H1 (cell line): ENCODE measurements around the gene PTPRR. TPM values are rescaled to one million over a fixed set of nuclear protein-coding genes. Genes with fewer than 3 reads are reported as not detected.

Source experiments
- CTCF ChIA-PET: fragments of 300-600 bp; sonication (Branson Sonifier 250); formaldehyde crosslinking; loops from one replicate; lab custom pipeline; 2021; ENCODE audit not compliant: partially characterized antibody; lab: Charles Lee
- POLR2A ChIA-PET: fragments of 300-600 bp; sonication (Branson Sonifier 250); formaldehyde crosslinking; loops from one replicate; lab custom pipeline; 2021; ENCODE audit warnings: inconsistent platforms; ENCODE audit not compliant: partially characterized antibody; lab: Charles Lee
- DNase-seq, 2 experiments: peaks; one replicate each; pipeline versions ENCODE4 v3.0.0 to v3.0.0-alpha.2; 2010 to 2022; ENCODE audit warnings: low spot score in 2 of 2, low read depth in 1 of 2, mixed read lengths in 1 of 2
- FAIRE-seq: peaks from 2 replicates; lab custom pipeline; 2011; peaks lifted over from hg19 to GRCh38; lab: Jason Lieb, UNC
- H2AFZ ChIP-seq: 2 replicates; pipeline ENCODE4 v1.8.1; 2012; ENCODE audit warnings: low read length, inconsistent platforms
- H2AK5ac ChIP-seq: 2 replicates; pipeline ENCODE4 v1.6.1; 2013; ENCODE audit warnings: low read depth, low read length
- H2BK120ac ChIP-seq: replicated peaks from 2 replicates; pipeline ENCODE3; 2013; ENCODE audit warnings: low read depth, low read length, inconsistent platforms
- H2BK12ac ChIP-seq: 2 replicates; pipeline ENCODE4 v1.6.1; 2013; ENCODE audit warnings: low read depth, low read length
- H2BK15ac ChIP-seq: 2 replicates; pipeline ENCODE4 v1.6.1; 2013; ENCODE audit warnings: low read length
- H2BK20ac ChIP-seq: 2 replicates; pipeline ENCODE4 v1.6.1; 2013; ENCODE audit warnings: low read length
- H2BK5ac ChIP-seq: 2 replicates; pipeline ENCODE4 v1.6.1; 2013; ENCODE audit warnings: low read depth, low read length
- H3K14ac ChIP-seq: 2 replicates; pipeline ENCODE4 v1.6.1; 2013; ENCODE audit warnings: inconsistent platforms; ENCODE audit not compliant: insufficient read length
- H3K18ac ChIP-seq: 2 replicates; pipeline ENCODE4 v1.6.1; 2013; ENCODE audit warnings: low read length; ENCODE audit errors: extremely low read depth
- H3K23ac ChIP-seq: 2 replicates; pipeline ENCODE4 v1.6.1; 2013; ENCODE audit warnings: inconsistent platforms; ENCODE audit not compliant: insufficient read length
- H3K23me2 ChIP-seq: 2 replicates; pipeline ENCODE4 v1.6.1; 2013; ENCODE audit warnings: low read depth, low read length
- H3K27ac ChIP-seq: 2 replicates; pipeline ENCODE4 v1.6.1; 2011; ENCODE audit warnings: low read depth, low read length, inconsistent platforms
- H3K27me3 ChIP-seq, 4 experiments: replicated peaks in 1 of 4; 1 replicate in 1 of 4; 2 replicates in 3 of 4; pipeline versions ENCODE4 v1.6.1 to v1.8.1; 2011 to 2013; ENCODE audit warnings: low read length in 3 of 4, mild to moderate bottlenecking in 3 of 4, inconsistent platforms in 2 of 4, mixed read lengths in 2 of 4, moderate library complexity in 1 of 4; ENCODE audit not compliant: control insufficient read depth in 3 of 4, insufficient read depth in 3 of 4; ENCODE audit errors: extremely low read depth in 1 of 4
- H3K36me3 ChIP-seq, 4 experiments: 2 replicates each; pipeline versions ENCODE4 v1.6.1 to v1.8.1; 2011 to 2013; ENCODE audit warnings: mild to moderate bottlenecking in 4 of 4, low read length in 3 of 4, moderate library complexity in 2 of 4, control low read depth in 1 of 4, inconsistent platforms in 1 of 4; ENCODE audit not compliant: insufficient read depth in 4 of 4, control insufficient read depth in 2 of 4
- H3K4ac ChIP-seq: replicated peaks from 2 replicates; pipeline ENCODE3; 2013; ENCODE audit warnings: low read length, low read depth, mixed read lengths, inconsistent platforms; ENCODE audit not compliant: insufficient read length
- H3K4me1 ChIP-seq, 4 experiments: replicated peaks in 1 of 4; 1 replicate in 1 of 4; 2 replicates in 3 of 4; pipeline versions ENCODE4 v1.6.1 to v1.8.1; 2011 to 2013; ENCODE audit warnings: low read length in 3 of 4, inconsistent platforms in 2 of 4, mixed read lengths in 1 of 4; ENCODE audit not compliant: insufficient read depth in 4 of 4, control insufficient read depth in 3 of 4
- H3K4me2 ChIP-seq, 2 experiments: 2 replicates each; pipeline versions ENCODE4 v1.6.1 to v1.8.1; 2011 to 2013; ENCODE audit warnings: low read depth in 2 of 2, low read length in 2 of 2, control low read depth in 1 of 2, inconsistent platforms in 1 of 2, mild to moderate bottlenecking in 1 of 2; ENCODE audit not compliant: insufficient read depth in 1 of 2
- H3K4me3 ChIP-seq, 4 experiments: fragments of 200-600, 300-600 bp in 1 of 4; sonication (generic), shearing (Covaris generic), sonication (Bioruptor Twin) in 1 of 4; 2 replicates each; pipeline versions ENCODE4 v1.5.1 to v1.8.1; 2011 to 2016; ENCODE audit warnings: low read length in 4 of 4, low read depth in 3 of 4, control low read depth in 2 of 4, inconsistent platforms in 2 of 4, mild to moderate bottlenecking in 2 of 4, mixed read lengths in 1 of 4, moderate library complexity in 1 of 4; ENCODE audit not compliant: insufficient read depth in 2 of 4; ENCODE audit errors: extremely low read depth in 1 of 4
- H3K56ac ChIP-seq: replicated peaks from 2 replicates; pipeline ENCODE3; 2013; ENCODE audit warnings: low read depth, mild to moderate bottlenecking, mixed read lengths, low read length, inconsistent platforms; ENCODE audit not compliant: insufficient read length
- H3K79me1 ChIP-seq: 2 replicates; pipeline ENCODE4 v1.6.1; 2013; ENCODE audit warnings: low read depth, low read length, control low read depth
- H3K79me2 ChIP-seq, 2 experiments: 2 replicates each; pipeline versions ENCODE4 v1.6.1 to v1.8.1; 2012 to 2013; ENCODE audit warnings: low read length in 2 of 2, mild to moderate bottlenecking in 2 of 2, inconsistent platforms in 1 of 2; ENCODE audit not compliant: insufficient read depth in 2 of 2, control insufficient read depth in 1 of 2
- H3K9ac ChIP-seq, 4 experiments: replicated peaks in 1 of 4; 1 replicate in 1 of 4; 2 replicates in 3 of 4; pipeline versions ENCODE4 v1.6.1 to v1.8.1; 2011 to 2013; ENCODE audit warnings: low read depth in 3 of 4, low read length in 3 of 4, control low read depth in 2 of 4, mild to moderate bottlenecking in 2 of 4, moderate library complexity in 2 of 4, inconsistent platforms in 1 of 4; ENCODE audit errors: extremely low read depth in 1 of 4
- H3K9me3 ChIP-seq, 2 experiments: 2 replicates each; pipeline versions ENCODE4 v1.6.1 to v1.8.1; 2012 to 2013; ENCODE audit warnings: mild to moderate bottlenecking in 2 of 2, moderate library complexity in 2 of 2, control low read depth in 1 of 2, inconsistent platforms in 1 of 2, low read depth in 1 of 2, low read length in 1 of 2, mixed read lengths in 1 of 2; ENCODE audit not compliant: insufficient read depth in 2 of 2
- H4K20me1 ChIP-seq, 2 experiments: replicated peaks in 1 of 2; 2 replicates each; pipeline versions ENCODE3 to v1.8.1; 2011 to 2013; ENCODE audit warnings: inconsistent platforms in 2 of 2, low read length in 2 of 2, mild to moderate bottlenecking in 1 of 2; ENCODE audit not compliant: insufficient read depth in 2 of 2, control insufficient read depth in 1 of 2
- H4K5ac ChIP-seq: 2 replicates; pipeline ENCODE4 v1.6.1; 2013; ENCODE audit warnings: low read length, low read depth, mixed read lengths, inconsistent platforms; ENCODE audit not compliant: insufficient read length
- H4K8ac ChIP-seq: 2 replicates; pipeline ENCODE4 v1.8.0; 2013; ENCODE audit warnings: mild to moderate bottlenecking, moderate library complexity, low read length, inconsistent platforms; ENCODE audit not compliant: insufficient read depth; ENCODE audit errors: extremely low read depth
- H4K91ac ChIP-seq: replicated peaks from 2 replicates; pipeline ENCODE3; 2013; ENCODE audit warnings: low read length, mixed read lengths, inconsistent platforms; ENCODE audit not compliant: insufficient read length
- TCF12 ChIP-seq: IDR thresholded peaks from 2 replicates; pipeline ENCODE4 v1.6.1; 2011; ENCODE audit warnings: low read depth, mild to moderate bottlenecking, low read length
- WGBS, 2 experiments: shearing (Covaris generic) in 1 of 2; methylation state at CpG; one replicate each; pipeline versions ENCODE4 v1.1.6 to v1.1.7; 2013 to 2015; ENCODE audit warnings: low lambda C conversion rate in 2 of 2, mixed read lengths in 2 of 2, inconsistent platforms in 1 of 2, low coverage in 1 of 2, missing lambda C conversion rate in 1 of 2; ENCODE audit not compliant: insufficient replicate concordance in 2 of 2, insufficient coverage in 1 of 2, insufficient read length in 1 of 2; ENCODE audit errors: extremely low coverage in 1 of 2, missing lambda C conversion rate in 1 of 2; 5-methylcytosine and 5-hydroxymethylcytosine counted together
- polyA plus RNA-seq, 7 experiments: library from polyadenylated mRNA; depleted of rRNA in 3 of 7; stranded (reverse) in 5 of 7; unstranded in 2 of 7; fragments of >200 nt in 5 of 7; fragments of 200-250 nt in 2 of 7; gene quantifications; 1 replicate in 5 of 7; 2 replicates in 1 of 7; 4 replicates in 1 of 7; pipeline versions ENCODE4 v1.2.1 to v1.2.3, GENCODE V29; 2011 to 2013; ENCODE audit warnings: missing spikeins in 2 of 7, mixed read lengths in 2 of 7
- total RNA-seq: library from RNA; stranded (reverse); fragmentation: NEBNext Ultra II Directional; extraction: Animal tissue kit (Norgen Biotek cat#: 25700); gene quantifications from 2 replicates; pipeline ENCODE4 v1.2.1, GENCODE V29; 2021
- TF ChIP-seq, protein P1 (sequence below): IDR thresholded peaks from 2 replicates; pipeline ENCODE4 v1.6.1; 2011; ENCODE audit warnings: low read depth, mild to moderate bottlenecking, low read length; ENCODE audit not compliant: insufficient read depth

Gene PTPRR
- total and polyA plus RNA-seq, 2 of the 8 experiments (the other 6 are each of a cell fraction or from before 2014, with no cell fraction given): 0.07 to 0.35 TPM

DNA sequence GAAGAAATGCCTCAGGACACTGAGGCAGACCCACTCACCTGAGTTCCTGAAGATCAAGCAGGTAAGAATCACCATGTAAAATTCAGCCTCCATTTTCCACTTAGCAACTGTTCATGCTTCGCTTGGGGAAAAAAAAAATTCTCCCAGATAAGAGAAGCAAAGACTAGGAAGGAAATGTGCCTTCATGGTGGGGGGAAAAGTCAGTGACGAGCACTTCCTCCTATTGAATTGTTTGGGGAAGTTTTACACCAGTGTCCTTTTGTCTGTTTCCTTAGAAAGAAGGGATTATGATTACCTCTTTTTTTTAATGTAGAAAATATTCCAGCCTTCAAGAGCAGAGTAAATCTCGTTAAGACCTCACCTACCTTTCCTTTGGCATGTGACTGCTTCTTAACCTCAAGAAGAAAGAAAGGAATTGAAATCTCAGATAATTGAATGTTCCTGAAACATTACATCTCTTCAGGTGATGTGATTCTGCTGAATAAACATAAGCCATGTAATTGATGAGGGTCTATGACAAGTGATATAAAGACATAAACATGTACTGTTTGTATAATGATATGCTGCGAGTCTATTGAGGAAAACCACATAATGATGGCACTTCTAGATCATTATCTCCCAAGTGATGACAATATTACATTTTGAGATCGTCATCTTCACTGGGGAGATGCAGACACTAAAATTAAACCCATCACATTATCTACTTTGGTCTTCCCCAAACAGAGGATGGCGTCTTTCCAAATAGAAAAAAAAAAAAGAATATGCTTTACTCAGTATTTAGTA, 283.0 kb downstream of the PTPRR start, which contains the start of gene PTPRB:
Gene PTPRB, minus strand, starts transcription at position 127 of the 783 bp plus-strand sequence. Its CDS starts 34 bp downstream, at position 93.
- H2AK5ac ChIP-seq: no peak within 1 kb of the TSS
- POLR2A ChIA-PET: no interaction called here
- no peaks in the 10 kb centered on the region for H3K79me1 ChIP-seq
- no peak for FAIRE-seq
- H3K23ac ChIP-seq: no peak within 1 kb of the TSS
- no peak within 1 kb of the TSS for H2BK12ac ChIP-seq
- no peak within 1 kb of the TSS for H3K27ac ChIP-seq
- no peaks in the 10 kb centered on the region for H3K9me3 ChIP-seq
- WGBS, 2 experiments: 88% methylated on average over 6 of the region's 6 CpGs; no CpG with 5 or more reads in 1 of the 2 experiments
- no peak within 1 kb of the TSS for H2BK15ac ChIP-seq
- no peak within 1 kb of the TSS for H2BK5ac ChIP-seq
- H3K79me2 ChIP-seq: no peaks in the 10 kb centered on the region
- DNase-seq: no peak
- no peak within 1 kb of the TSS for H2BK20ac ChIP-seq
- H4K8ac ChIP-seq: no peak within 1 kb of the TSS
- no peak within 1 kb of the TSS for H3K4ac ChIP-seq
- H3K56ac ChIP-seq: no peak within 1 kb of the TSS
- H3K23me2 ChIP-seq: no peaks in the 10 kb centered on the region
- H3K4me1 ChIP-seq: no peaks in the 10 kb centered on the region
- H4K91ac ChIP-seq: no peak within 1 kb of the TSS
- H2AFZ ChIP-seq: peak within 1 kb of the TSS; percentile 14; the same call in 1 of the 2 replicates
- no peak within 1 kb of the TSS for H3K4me3 ChIP-seq
- TF ChIP-seq TCF12: no peak
- TF ChIP-seq, protein P1, sequence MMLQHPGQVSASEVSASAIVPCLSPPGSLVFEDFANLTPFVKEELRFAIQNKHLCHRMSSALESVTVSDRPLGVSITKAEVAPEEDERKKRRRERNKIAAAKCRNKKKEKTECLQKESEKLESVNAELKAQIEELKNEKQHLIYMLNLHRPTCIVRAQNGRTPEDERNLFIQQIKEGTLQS: no peak
- H3K36me3 ChIP-seq: no peaks in the 10 kb centered on the region
- CTCF ChIA-PET: no interaction called here
- no peak within 1 kb of the TSS for H3K4me2 ChIP-seq
- H2BK120ac ChIP-seq: no peak within 1 kb of the TSS
- H3K14ac ChIP-seq: no peak within 1 kb of the TSS
- H4K5ac ChIP-seq: no peak within 1 kb of the TSS
- no peaks in the 10 kb centered on the region for H3K27me3 ChIP-seq
- H3K9ac ChIP-seq: no peak within 1 kb of the TSS
- H3K18ac ChIP-seq: no peak within 1 kb of the TSS
- no peaks in the 10 kb centered on the region for H4K20me1 ChIP-seq
